Measurements from ENCODE around the gene EIF2AK2. TPM values are rescaled to one million over a fixed set of nuclear protein-coding genes. Genes with fewer than 3 reads are reported as not detected.

The EIF2AK2 gene
- polyA plus RNA-seq, 2 of the 4 experiments (the other 2 are of a cell fraction), result 29.8 to 47.2 TPM

DNA sequence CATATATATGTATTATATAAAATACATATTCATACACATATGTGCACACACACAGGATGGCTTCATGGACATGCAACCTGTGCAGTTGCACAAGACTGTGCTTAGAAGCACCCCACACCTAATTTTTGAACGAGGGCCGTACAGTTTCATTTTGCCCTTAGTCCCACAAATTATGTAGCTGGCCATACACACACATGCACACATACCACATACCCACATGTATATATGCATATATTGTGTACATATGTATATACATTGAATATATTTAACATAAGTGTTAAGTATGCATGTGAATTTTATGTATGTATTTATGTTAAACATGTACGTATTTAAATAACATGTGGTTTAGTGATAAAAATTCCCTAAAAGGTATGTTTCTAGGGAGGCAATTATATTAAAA is 54.2 kb downstream of the EIF2AK2 start:
- ATAC-seq (no peak), DNase-seq (ENCODE audit: low read depth in 1 of 2, low spot score in 1 of 2) (no peak), FAIRE-seq (no peak)
- Histone ChIP-seq H3K27ac (no peak overlapping the region), H3K9me3 (no peaks in the 10 kb centered on the region), H3K4me3 (no peak overlapping the region), H3K4me1 (peaks cover 14% of the 10 kb centered on the region), H3K4me2 (no peak overlapping the region)
- 94% methylated on average over 3 of the region's 3 CpGs for WGBS (ENCODE audit: missing lambda C conversion rate)
- ChIA-PET CTCF (no interaction called here), POLR2A (no interaction called here)
- TF ChIP-seq POLR2A (IDR thresholded peaks at IDR 0.05; ENCODE audit: low read length), result no peak
- no peak for TF ChIP-seq ATOH8 (CRISPR knock-in tag; IDR thresholded peaks at IDR 0.05; ENCODE audit: low read depth)
- TF ChIP-seq EP300 (IDR thresholded peaks at IDR 0.05), result no peak
- no peak for TF ChIP-seq HOXA7 (CRISPR knock-in tag; IDR thresholded peaks at IDR 0.05)
- TF ChIP-seq HEYL (CRISPR knock-in tag; IDR thresholded peaks at IDR 0.05), result no peak
- no peak for TF ChIP-seq CBX8 (IDR thresholded peaks at IDR 0.05)

DNA sequence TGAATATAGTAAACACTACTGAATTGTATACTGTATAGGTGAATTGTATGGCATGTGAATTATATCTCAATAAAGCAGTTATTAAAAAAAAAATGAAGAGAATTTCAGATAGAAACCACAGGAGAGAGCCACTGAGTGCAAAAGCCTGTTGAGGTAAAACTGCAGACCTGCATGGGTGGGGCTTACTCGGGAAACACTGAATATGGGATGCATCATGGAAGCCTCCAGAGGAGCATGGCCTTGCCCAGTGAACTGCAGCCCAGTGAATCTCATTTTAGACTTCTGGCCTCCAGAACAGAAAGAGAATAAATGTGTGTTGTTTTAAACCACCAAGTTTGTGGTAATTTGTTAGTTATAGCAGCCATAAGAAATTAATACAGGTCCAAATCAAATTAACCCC is 56.7 kb downstream of the EIF2AK2 start:
- DNase-seq (ENCODE audit: low read depth in 1 of 2, low spot score in 1 of 2) (no peak), ATAC-seq (peak; percentile 56 to 59; a peak in 3 of 6 replicates), FAIRE-seq (no peak)
- no peak overlapping the region for H3K27ac ChIP-seq
- TF ChIP-seq RAD21 (conservative IDR thresholded peaks at IDR 0.05 in 1 of 2, IDR thresholded peaks at IDR 0.05 in 1 of 2) (no peak), RFX5 (IDR thresholded peaks at IDR 0.05) (no peak)
- POLR2A ChIA-PET, result no interaction called here
- 27% methylated on average over 1 of the region's 1 CpG for WGBS (ENCODE audit: missing lambda C conversion rate)
- H3K4me3 ChIP-seq, result no peak overlapping the region
- no peak overlapping the region for H3K4me2 ChIP-seq
- CTCF ChIA-PET, result no interaction called here
- peaks cover 14% of the 10 kb centered on the region for H3K4me1 ChIP-seq
- no peaks in the 10 kb centered on the region for H3K9me3 ChIP-seq

- no peak overlapping the region for H3K27ac ChIP-seq
- DNase-seq (ENCODE audit: low read depth in 1 of 2, low spot score in 1 of 2) (no peak), ATAC-seq (no peak), FAIRE-seq (no peak)
- ChIA-PET CTCF (no interaction called here), POLR2A (no interaction called here)
- no peak overlapping the region for H3K4me2 ChIP-seq
- H3K4me3 ChIP-seq, result no peak overlapping the region
- TF ChIP-seq BHLHE40 (IDR thresholded peaks at IDR 0.05; ENCODE audit: low read depth, low read length) (no peak), HMGXB4 (CRISPR knock-in tag; IDR thresholded peaks at IDR 0.05; ENCODE audit: borderline replicate concordance) (no peak), HOXB13 (CRISPR knock-in tag; IDR thresholded peaks at IDR 0.05; ENCODE audit: low read depth) (no peak), NFE2L2 (conservative IDR thresholded peaks at IDR 0.05; ENCODE audit: low read length) (no peak), FOSB (CRISPR knock-in tag; IDR thresholded peaks at IDR 0.05) (no peak), HDAC2 (IDR thresholded peaks at IDR 0.05) (no peak), JUN (IDR thresholded peaks at IDR 0.05) (no peak), CBX2 (IDR thresholded peaks at IDR 0.05; ENCODE audit: borderline replicate concordance, low read depth) (no peak), GATA3 (IDR thresholded peaks at IDR 0.05; ENCODE audit: borderline replicate concordance) (no peak), KDM1A (IDR thresholded peaks at IDR 0.05; ENCODE audit: low read depth) (no peak), FOXS1 (CRISPR knock-in tag; IDR thresholded peaks at IDR 0.05) (no peak), RAD21 (conservative IDR thresholded peaks at IDR 0.05 in 1 of 2, IDR thresholded peaks at IDR 0.05 in 1 of 2) (no peak), SREBF2 (IDR thresholded peaks at IDR 0.05) (no peak), PBX3 (IDR thresholded peaks at IDR 0.05) (no peak), RNF2 (IDR thresholded peaks at IDR 0.05; ENCODE audit: borderline replicate concordance, low read depth) (no peak), CBX8 (IDR thresholded peaks at IDR 0.05) (no peak), JUNB (IDR thresholded peaks at IDR 0.05) (no peak)
- TF ChIP-seq, protein P1, sequence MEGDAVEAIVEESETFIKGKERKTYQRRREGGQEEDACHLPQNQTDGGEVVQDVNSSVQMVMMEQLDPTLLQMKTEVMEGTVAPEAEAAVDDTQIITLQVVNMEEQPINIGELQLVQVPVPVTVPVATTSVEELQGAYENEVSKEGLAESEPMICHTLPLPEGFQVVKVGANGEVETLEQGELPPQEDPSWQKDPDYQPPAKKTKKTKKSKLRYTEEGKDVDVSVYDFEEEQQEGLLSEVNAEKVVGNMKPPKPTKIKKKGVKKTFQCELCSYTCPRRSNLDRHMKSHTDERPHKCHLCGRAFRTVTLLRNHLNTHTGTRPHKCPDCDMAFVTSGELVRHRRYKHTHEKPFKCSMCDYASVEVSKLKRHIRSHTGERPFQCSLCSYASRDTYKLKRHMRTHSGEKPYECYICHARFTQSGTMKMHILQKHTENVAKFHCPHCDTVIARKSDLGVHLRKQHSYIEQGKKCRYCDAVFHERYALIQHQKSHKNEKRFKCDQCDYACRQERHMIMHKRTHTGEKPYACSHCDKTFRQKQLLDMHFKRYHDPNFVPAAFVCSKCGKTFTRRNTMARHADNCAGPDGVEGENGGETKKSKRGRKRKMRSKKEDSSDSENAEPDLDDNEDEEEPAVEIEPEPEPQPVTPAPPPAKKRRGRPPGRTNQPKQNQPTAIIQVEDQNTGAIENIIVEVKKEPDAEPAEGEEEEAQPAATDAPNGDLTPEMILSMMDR (IDR thresholded peaks at IDR 0.05), result no peak
- TF ChIP-seq, protein P2, sequence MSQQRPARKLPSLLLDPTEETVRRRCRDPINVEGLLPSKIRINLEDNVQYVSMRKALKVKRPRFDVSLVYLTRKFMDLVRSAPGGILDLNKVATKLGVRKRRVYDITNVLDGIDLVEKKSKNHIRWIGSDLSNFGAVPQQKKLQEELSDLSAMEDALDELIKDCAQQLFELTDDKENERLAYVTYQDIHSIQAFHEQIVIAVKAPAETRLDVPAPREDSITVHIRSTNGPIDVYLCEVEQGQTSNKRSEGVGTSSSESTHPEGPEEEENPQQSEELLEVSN (IDR thresholded peaks at IDR 0.05; ENCODE audit: borderline replicate concordance, low read depth), result no peak
- WGBS (ENCODE audit: missing lambda C conversion rate), result 89% methylated on average over 4 of the region's 4 CpGs
- H3K4me1 ChIP-seq, result peaks cover 3% of the 10 kb centered on the region
- no peaks in the 10 kb centered on the region for H3K9me3 ChIP-seq
Measured at GRCh38 chr2:37098416-37099118, 58.2 kb downstream of the EIF2AK2 start.
